Hepatocyte (in vitro differentiated cells): Measurements from ENCODE around the gene GUK1. TPM values are rescaled to one million over a fixed set of nuclear protein-coding genes. Genes with fewer than 3 reads are reported as not detected.

Source experiments
- DNase-seq: peaks from one replicate; pipeline ENCODE4 v3.0.0-alpha.2; 2016; ENCODE audit warnings: low spot score
- H2AFZ ChIP-seq: fragments of 200-600 bp; sonication (generic); 2 replicates; pipeline ENCODE4 v1.6.0; 2016; ENCODE audit warnings: antibody characterized with exemption, mild to moderate bottlenecking
- H3K27ac ChIP-seq: fragments of 200-600 bp; sonication (generic); 2 replicates; pipeline ENCODE4 v1.5.1; 2016; ENCODE audit warnings: mild to moderate bottlenecking
- H3K27me3 ChIP-seq: fragments of 200-600 bp; sonication (generic); 2 replicates; pipeline ENCODE4 v1.6.1; 2016
- H3K36me3 ChIP-seq: fragments of 200-600 bp; sonication (generic); replicated peaks from 2 replicates; pipeline ENCODE4 v1.5.1; 2016; ENCODE audit warnings: low read depth; ENCODE audit not compliant: insufficient read depth
- H3K4me1 ChIP-seq: fragments of 200-600 bp; sonication (generic); 2 replicates; pipeline ENCODE4 v1.5.1; 2016; ENCODE audit warnings: mild to moderate bottlenecking, moderate library complexity; ENCODE audit not compliant: insufficient read depth
- H3K4me2 ChIP-seq: fragments of 200-600 bp; sonication (generic); 2 replicates; pipeline ENCODE4 v1.6.0; 2016
- H3K4me3 ChIP-seq: fragments of 200-600 bp; sonication (generic); 2 replicates; pipeline ENCODE4 v1.5.1; 2016; ENCODE audit warnings: mild to moderate bottlenecking
- H3K79me2 ChIP-seq: fragments of 200-600 bp; sonication (generic); 2 replicates; pipeline ENCODE4 v1.6.0; 2017; ENCODE audit warnings: mild to moderate bottlenecking
- H3K9me2 ChIP-seq: fragments of 200-600 bp; sonication (generic); replicated peaks from 2 replicates; pipeline ENCODE4 v1.6.0; 2017; ENCODE audit warnings: mild to moderate bottlenecking; ENCODE audit not compliant: insufficient read depth
- H3K9me3 ChIP-seq: fragments of 200-600 bp; sonication (generic); 2 replicates; pipeline ENCODE4 v1.5.1; 2016; ENCODE audit warnings: low read depth, mild to moderate bottlenecking
- H4K20me1 ChIP-seq: fragments of 200-600 bp; sonication (generic); 2 replicates; pipeline ENCODE4 v1.6.0; 2016; ENCODE audit warnings: mild to moderate bottlenecking; ENCODE audit not compliant: insufficient read depth, poor library complexity, severe bottlenecking
- EZH2 ChIP-seq: fragments of 200-600 bp; sonication (generic); IDR thresholded peaks from 2 replicates; pipeline ENCODE4 v1.6.1; 2016; ENCODE audit warnings: antibody characterized with exemption, mild to moderate bottlenecking, borderline replicate concordance
- EZH2phosphoT487 ChIP-seq: fragments of 200-600 bp; sonication (generic); IDR thresholded peaks from one replicate; pipeline ENCODE4 v1.6.1; 2018; ENCODE audit warnings: antibody characterized with exemption, mild to moderate bottlenecking, low read depth, moderate library complexity; ENCODE audit not compliant: unreplicated experiment, severe bottlenecking
- WGBS: methylation state at CpG from one replicate; pipeline ENCODE4 v1.1.6; 2016; ENCODE audit warnings: low lambda C conversion rate; ENCODE audit errors: missing lambda C conversion rate; 5-methylcytosine and 5-hydroxymethylcytosine counted together
- polyA plus RNA-seq: library from polyadenylated mRNA; unstranded; fragments of >200 nt; fragmentation: Nextera tagmentation; extraction: Ambion mirVana; gene quantifications from 2 replicates; pipeline ENCODE4 v1.2.1, GENCODE V29; 2016
- total RNA-seq: library from RNA; depleted of rRNA; stranded (reverse); fragments of >200 nt; gene quantifications from 2 replicates; pipeline ENCODE4 v1.2.3, GENCODE V29; 2014
- TF ChIP-seq, protein P1 (sequence below): fragments of 200-600 bp; sonication (generic); IDR thresholded peaks from 2 replicates; pipeline ENCODE4 v1.5.1; 2016; ENCODE audit warnings: antibody characterized with exemption, mild to moderate bottlenecking; ENCODE audit not compliant: poor library complexity

The GUK1 gene
- total and polyA plus RNA-seq, 2 experiments from 2014 or later, result 158 to 368 TPM

DNA sequence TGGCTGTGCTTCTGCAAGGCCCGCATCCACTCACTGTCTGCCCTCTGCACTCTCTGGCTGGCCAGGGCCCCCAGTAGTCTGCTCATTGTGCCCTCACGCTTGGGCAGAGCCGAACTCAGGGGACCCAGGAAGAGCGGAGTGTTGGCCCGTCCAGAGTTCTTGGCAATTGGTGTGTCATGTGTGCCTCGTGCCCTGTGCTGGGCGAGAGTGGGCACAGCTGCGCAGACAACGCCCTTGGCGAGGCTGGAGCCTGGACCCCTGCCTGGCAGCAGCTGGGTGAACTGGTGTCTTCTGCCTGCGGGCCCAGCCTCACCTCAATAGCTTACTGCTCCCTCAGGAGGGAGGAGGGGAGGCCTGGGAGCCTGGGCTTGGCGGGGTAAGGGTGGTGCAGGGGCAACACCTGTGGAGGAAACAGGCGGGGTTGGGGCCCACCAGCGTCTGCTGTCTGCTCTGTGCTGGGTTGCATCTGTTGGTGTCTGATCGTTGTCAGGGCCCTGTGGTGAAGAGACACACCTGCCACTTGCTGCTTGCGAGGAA lies 2.1 kb downstream of the GUK1 start:
- no peaks in the 10 kb centered on the region for H3K9me2 ChIP-seq
- no peak overlapping the region for H3K27ac ChIP-seq
- H3K27me3 ChIP-seq, result no peaks in the 10 kb centered on the region
- no peaks in the 10 kb centered on the region for H3K36me3 ChIP-seq
- no peak overlapping the region for H2AFZ ChIP-seq
- no peak for TF ChIP-seq EZH2phosphoT487
- DNase-seq, result no peak
- H3K4me2 ChIP-seq, result peak overlapping the region; percentile 99
- H3K4me3 ChIP-seq, result no peak overlapping the region
- peaks cover 60% of the 10 kb centered on the region for H4K20me1 ChIP-seq
- peaks cover 17% of the 10 kb centered on the region for H3K4me1 ChIP-seq
- H3K9me3 ChIP-seq, result no peaks in the 10 kb centered on the region
- WGBS, result 96% methylated on average over 15 of the region's 16 CpGs
- peaks cover 64% of the 10 kb centered on the region for H3K79me2 ChIP-seq

DNA sequence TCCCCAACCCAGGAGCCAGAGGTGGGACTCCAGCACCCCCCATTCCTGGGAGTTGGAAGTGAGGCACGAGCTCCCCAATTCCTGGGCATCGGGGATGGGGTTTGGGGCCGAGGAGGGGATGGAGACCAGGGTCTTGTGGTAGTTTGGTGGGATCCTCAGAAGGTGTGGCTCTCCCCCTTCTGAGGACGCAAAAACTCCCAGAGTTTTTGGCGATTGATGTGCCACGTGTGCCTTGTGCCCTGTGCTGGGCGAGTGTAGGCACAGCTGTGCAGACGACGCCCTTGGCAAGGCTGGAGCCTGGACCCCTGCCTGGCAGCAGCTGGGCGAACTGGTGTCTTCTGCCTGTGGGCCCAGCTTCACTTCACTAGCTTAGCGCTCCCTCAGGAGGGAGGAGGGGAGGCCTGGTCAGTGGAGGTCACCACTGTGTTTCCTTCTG lies 2.6 kb downstream of the GUK1 start:
- no peaks in the 10 kb centered on the region for H3K27me3 ChIP-seq
- H3K4me1 ChIP-seq, result peaks cover 17% of the 10 kb centered on the region
- no peaks in the 10 kb centered on the region for H3K9me3 ChIP-seq
- no peak overlapping the region for H3K4me3 ChIP-seq
- TF ChIP-seq, protein P1, sequence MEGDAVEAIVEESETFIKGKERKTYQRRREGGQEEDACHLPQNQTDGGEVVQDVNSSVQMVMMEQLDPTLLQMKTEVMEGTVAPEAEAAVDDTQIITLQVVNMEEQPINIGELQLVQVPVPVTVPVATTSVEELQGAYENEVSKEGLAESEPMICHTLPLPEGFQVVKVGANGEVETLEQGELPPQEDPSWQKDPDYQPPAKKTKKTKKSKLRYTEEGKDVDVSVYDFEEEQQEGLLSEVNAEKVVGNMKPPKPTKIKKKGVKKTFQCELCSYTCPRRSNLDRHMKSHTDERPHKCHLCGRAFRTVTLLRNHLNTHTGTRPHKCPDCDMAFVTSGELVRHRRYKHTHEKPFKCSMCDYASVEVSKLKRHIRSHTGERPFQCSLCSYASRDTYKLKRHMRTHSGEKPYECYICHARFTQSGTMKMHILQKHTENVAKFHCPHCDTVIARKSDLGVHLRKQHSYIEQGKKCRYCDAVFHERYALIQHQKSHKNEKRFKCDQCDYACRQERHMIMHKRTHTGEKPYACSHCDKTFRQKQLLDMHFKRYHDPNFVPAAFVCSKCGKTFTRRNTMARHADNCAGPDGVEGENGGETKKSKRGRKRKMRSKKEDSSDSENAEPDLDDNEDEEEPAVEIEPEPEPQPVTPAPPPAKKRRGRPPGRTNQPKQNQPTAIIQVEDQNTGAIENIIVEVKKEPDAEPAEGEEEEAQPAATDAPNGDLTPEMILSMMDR, result no peak
- TF ChIP-seq EZH2 (no peak), EZH2phosphoT487 (no peak)
- peaks cover 64% of the 10 kb centered on the region for H4K20me1 ChIP-seq
- DNase-seq, result no peak
- WGBS, result 97% methylated on average over 10 of the region's 11 CpGs
- H2AFZ ChIP-seq, result no peak overlapping the region
- peaks cover 64% of the 10 kb centered on the region for H3K79me2 ChIP-seq
- no peak overlapping the region for H3K4me2 ChIP-seq
- H3K36me3 ChIP-seq, result no peaks in the 10 kb centered on the region
- H3K27ac ChIP-seq, result no peak overlapping the region
- H3K9me2 ChIP-seq, result no peaks in the 10 kb centered on the region

DNA sequence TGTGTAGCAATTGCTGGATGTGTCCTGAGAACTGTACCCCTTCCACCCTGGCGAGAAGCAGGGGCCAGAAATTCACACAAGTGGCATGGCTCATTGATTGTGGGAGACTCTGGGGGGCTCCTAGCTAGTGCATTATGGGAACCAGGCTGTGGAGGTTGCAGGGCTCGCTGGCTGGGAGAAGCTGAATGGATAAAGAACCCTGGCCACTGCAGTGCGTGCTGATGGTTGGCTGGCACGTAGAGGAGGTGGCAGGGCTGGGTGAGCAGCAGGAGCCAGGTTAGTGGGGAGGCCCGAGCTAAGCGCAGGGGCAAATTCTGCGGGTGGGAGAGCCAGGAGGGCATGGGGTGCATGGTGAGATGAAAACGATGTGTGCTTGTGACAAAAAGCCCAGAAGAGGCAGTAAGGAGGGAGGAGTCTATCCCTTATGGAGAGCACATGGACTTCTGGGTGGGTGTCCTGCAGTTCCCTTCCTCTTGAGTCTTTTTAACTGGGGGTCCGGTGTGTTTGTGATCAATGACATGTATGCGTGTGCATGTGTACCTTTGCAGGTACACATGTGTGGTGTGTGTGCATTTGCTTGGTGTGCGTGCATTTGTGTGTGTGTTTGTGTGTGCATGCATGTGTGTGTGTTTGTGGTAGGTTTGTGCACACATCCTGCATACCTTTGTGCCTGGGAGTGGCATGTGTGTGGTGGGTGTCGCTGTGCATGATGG lies 3.6 kb downstream of the GUK1 start:
- no peak overlapping the region for H3K4me2 ChIP-seq
- H3K27ac ChIP-seq, result no peak overlapping the region
- no peak for DNase-seq
- no peaks in the 10 kb centered on the region for H3K9me3 ChIP-seq
- H2AFZ ChIP-seq, result no peak overlapping the region
- H3K79me2 ChIP-seq, result peaks cover 64% of the 10 kb centered on the region
- peaks cover 64% of the 10 kb centered on the region for H4K20me1 ChIP-seq
- TF ChIP-seq EZH2 (no peak), EZH2phosphoT487 (no peak)
- TF ChIP-seq, protein P1, result no peak
- WGBS, result 94% methylated on average over 12 of the region's 12 CpGs
- H3K4me1 ChIP-seq, result peaks cover 17% of the 10 kb centered on the region
- no peaks in the 10 kb centered on the region for H3K9me2 ChIP-seq
- H3K36me3 ChIP-seq, result no peaks in the 10 kb centered on the region
- H3K4me3 ChIP-seq, result no peak overlapping the region
- no peaks in the 10 kb centered on the region for H3K27me3 ChIP-seq

GRCh38 chr1:228144193-228144992 lies 4.3 kb downstream of the GUK1 start:
- Histone ChIP-seq H3K4me3 (no peak overlapping the region), H3K4me2 (no peak overlapping the region), H4K20me1 (peaks cover 64% of the 10 kb centered on the region), H3K9me3 (no peaks in the 10 kb centered on the region), H3K27ac (no peak overlapping the region), H3K4me1 (peaks cover 23% of the 10 kb centered on the region), H3K27me3 (no peaks in the 10 kb centered on the region), H3K9me2 (no peaks in the 10 kb centered on the region), H3K79me2 (peaks cover 64% of the 10 kb centered on the region), H3K36me3 (no peaks in the 10 kb centered on the region), H2AFZ (no peak overlapping the region)
- 86% methylated on average over 16 of the region's 16 CpGs for WGBS
- peak; percentile 20 for DNase-seq
- no peak for TF ChIP-seq EZH2phosphoT487
- TF ChIP-seq, protein P1, result no peak
- no peak for TF ChIP-seq EZH2
